Measurements from ENCODE around the gene ARID5A. TPM values are rescaled to one million over a fixed set of nuclear protein-coding genes. Genes with fewer than 3 reads are reported as not detected.
"Not testable (repeated sequence)": the region's sequence is repeated elsewhere in the genome, so short reads cannot be mapped to it uniquely, and the experiment has no call there.

The ARID5A gene
- total RNA-seq, 1 donor from 2014 or later: 17.3 TPM

DNA sequence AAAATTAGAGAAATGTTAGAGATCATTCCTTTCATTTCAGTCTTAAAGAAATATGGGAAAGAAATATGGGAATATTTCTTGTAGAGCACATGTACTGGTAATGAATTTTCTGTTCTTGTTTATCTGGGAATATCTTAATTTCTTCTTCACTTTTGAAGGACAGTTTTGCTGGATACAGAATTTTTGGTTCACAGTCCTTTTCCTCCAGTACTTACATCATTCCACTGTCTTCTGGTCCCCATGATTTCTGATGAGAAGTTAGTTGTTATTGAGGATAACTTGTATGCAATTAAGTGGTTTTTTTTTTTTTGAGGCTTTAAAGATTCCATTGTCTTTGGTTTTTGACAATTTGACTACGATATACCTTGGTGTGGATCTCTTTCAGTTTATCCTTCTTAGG is 42.4 kb upstream of the ARID5A start:
- Histone ChIP-seq H3K36me3 (no peaks in the 10 kb centered on the region), H3K27ac (replicated peaks) (no peak overlapping the region), H3K27me3 (ENCODE audit: low read depth) (peaks cover under 1% of the 10 kb centered on the region), H3K4me1 (no peaks in the 10 kb centered on the region), H3K4me3 (no peak overlapping the region), H3K9me3 (replicated peaks) (peaks cover 31% of the 10 kb centered on the region)
- no peak for TF ChIP-seq CTCF (IDR thresholded peaks at IDR 0.05; ENCODE audit: borderline replicate concordance)
- no peak for DNase-seq
- intact Hi-C loops (cut with micrococcal nuclease): no loop called here

GRCh38 chr2:96495982-96496629 is 40.4 kb upstream of the ARID5A start:
- TF ChIP-seq CTCF (IDR thresholded peaks at IDR 0.05; ENCODE audit: borderline replicate concordance): no peak
- DNase-seq: no peak
- no peaks in the 10 kb centered on the region for H3K36me3 ChIP-seq
- H3K4me1 ChIP-seq: peaks cover 5% of the 10 kb centered on the region
- intact Hi-C loops (cut with micrococcal nuclease): no loop called here
- H3K27ac ChIP-seq (replicated peaks): no peak overlapping the region
- H3K4me3 ChIP-seq: no peak overlapping the region
- peaks cover 20% of the 10 kb centered on the region for H3K27me3 ChIP-seq (ENCODE audit: low read depth)
- H3K9me3 ChIP-seq (replicated peaks): peaks cover 26% of the 10 kb centered on the region

DNA sequence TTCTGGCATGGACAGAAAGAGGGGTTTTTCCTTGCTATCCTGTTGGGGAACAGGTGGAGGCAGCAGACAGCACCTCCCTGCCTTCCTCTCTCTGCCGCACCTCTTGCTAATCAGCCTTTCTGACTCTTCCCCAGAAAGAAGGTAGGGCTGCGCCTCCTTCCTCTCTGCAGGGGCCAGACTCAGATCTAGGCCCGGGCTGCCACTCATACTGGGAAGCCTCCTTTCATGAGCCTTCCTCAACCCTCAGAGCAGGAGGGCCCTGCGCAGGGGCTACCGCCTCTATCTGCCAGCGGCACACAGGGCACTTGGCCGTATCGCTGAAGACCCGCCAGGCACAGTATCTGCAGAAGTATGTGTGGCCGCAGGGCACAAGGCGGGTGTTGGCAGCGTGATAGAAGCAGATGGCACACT is 38.5 kb upstream of the ARID5A start:
- Histone ChIP-seq H3K36me3 (no peaks in the 10 kb centered on the region), H3K27ac (replicated peaks) (no peak overlapping the region), H3K4me3 (no peak overlapping the region), H3K9me3 (replicated peaks) (peaks cover 26% of the 10 kb centered on the region), H3K27me3 (ENCODE audit: low read depth) (peaks cover 32% of the 10 kb centered on the region), H3K4me1 (peaks cover 22% of the 10 kb centered on the region)
- no peak for TF ChIP-seq CTCF (IDR thresholded peaks at IDR 0.05; ENCODE audit: borderline replicate concordance)
- intact Hi-C loops (cut with micrococcal nuclease): no loop called here
- DNase-seq: no peak

DNA sequence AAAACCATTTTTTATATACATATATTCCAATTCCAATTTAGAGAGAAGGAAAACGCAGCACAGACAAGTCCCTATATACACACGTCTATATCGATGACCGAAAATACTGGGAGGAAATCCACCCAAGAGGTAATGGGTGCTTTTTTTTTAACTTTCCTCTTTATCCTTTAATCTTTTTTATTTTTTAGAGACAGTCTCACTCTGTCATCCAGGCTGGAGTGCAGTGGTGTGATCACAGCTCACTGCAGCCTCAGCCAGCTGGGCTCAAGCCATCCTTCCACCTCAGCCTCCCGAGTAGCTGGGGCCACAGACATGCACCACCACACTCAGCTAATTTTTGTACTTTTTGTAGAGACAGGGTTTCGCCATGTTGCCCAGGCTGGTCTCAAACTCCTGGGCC is 37.9 kb upstream of the ARID5A start:
- H3K4me3 ChIP-seq; intact Hi-C loops (cut with micrococcal nuclease); H3K27ac ChIP-seq (replicated peaks); DNase-seq; H3K36me3 ChIP-seq: not testable (repeated sequence)
- Histone ChIP-seq H3K9me3 (replicated peaks) (peaks cover 25% of the 10 kb centered on the region), H3K27me3 (ENCODE audit: low read depth) (peaks cover 32% of the 10 kb centered on the region), H3K4me1 (peaks cover 26% of the 10 kb centered on the region)

DNA sequence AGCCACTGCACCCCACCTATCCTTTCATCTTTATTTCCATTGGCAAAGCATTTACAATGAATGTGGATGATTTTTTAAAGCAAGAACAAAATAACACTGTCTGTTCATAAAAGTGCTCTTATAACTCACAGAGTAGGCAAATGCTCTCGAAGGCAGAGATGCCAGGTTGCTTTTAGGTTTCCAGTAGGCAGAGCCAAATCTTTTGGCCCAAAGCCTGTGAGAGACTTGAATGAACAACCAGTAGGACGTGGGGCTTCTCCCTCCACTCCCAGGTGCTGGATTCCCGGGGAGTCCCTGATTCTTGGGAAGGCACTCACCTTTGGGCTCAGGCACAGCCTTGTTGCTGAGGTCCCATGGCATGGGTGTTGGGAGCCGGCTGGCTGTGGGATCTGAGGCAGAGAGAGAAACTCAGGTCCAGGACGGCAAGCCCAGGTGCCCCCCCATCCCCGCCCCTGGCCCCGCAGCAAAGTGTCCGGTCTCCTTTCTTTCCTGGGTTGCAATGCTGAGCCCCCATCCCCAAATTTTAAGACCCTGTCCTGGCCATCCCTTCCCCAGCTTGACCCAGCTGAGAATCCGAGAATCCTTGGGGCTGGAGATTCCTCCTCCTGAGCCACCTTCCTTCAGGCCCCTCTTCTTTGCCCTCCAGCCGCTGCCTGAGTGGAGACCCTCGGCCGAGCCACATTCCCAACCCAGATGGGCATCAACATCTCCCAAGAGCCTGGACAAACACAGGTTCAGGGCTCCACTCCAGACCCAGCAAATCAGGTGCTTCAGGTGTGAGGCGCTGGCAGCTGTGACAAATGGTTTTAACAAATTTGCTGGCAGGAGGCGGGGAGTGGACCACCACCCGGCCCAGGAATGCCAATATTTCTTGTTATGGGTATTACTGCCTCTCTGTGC is 37.2 kb upstream of the ARID5A start:
- no peak for TF ChIP-seq CTCF (IDR thresholded peaks at IDR 0.05; ENCODE audit: borderline replicate concordance)

More for the DNA sequence above, 37.2 kb upstream of the ARID5A start:
- H3K36me3 ChIP-seq: no peaks in the 10 kb centered on the region
- no peak overlapping the region for H3K4me3 ChIP-seq
- DNase-seq: no peak
- H3K27ac ChIP-seq (replicated peaks): no peak overlapping the region
- peaks cover 26% of the 10 kb centered on the region for H3K4me1 ChIP-seq
- intact Hi-C loops (cut with micrococcal nuclease): no loop called here
- H3K27me3 ChIP-seq (ENCODE audit: low read depth): peaks cover 32% of the 10 kb centered on the region
- H3K9me3 ChIP-seq (replicated peaks): peaks cover 18% of the 10 kb centered on the region

Measured in left ventricle myocardium inferior (tissue), 1 donor.